Thyroid gland (tissue), 4 donors: ENCODE results near the gene MAP3K13.

Experiments used
- CTCF ChIP-seq, 6 experiments: fragments of 200-600 bp in 3 of 6; fragments of 450-650 bp in 3 of 6; sonication (generic) in 3 of 6; IDR thresholded peaks; one replicate each; pipeline ENCODE4 v1.5.1; 2016 to 2019; ENCODE audit warnings: antibody characterized with exemption in 6 of 6, mild to moderate bottlenecking in 2 of 6, inconsistent platforms in 1 of 6, moderate library complexity in 1 of 6
- POLR2A ChIP-seq, 2 donors: fragments of 450-650 bp; IDR thresholded peaks; one replicate each; pipeline ENCODE4 v1.6.1; 2017; ENCODE audit warnings: antibody characterized with exemption in 2 of 2, mild to moderate bottlenecking in 2 of 2, moderate library complexity in 1 of 2

DNA sequence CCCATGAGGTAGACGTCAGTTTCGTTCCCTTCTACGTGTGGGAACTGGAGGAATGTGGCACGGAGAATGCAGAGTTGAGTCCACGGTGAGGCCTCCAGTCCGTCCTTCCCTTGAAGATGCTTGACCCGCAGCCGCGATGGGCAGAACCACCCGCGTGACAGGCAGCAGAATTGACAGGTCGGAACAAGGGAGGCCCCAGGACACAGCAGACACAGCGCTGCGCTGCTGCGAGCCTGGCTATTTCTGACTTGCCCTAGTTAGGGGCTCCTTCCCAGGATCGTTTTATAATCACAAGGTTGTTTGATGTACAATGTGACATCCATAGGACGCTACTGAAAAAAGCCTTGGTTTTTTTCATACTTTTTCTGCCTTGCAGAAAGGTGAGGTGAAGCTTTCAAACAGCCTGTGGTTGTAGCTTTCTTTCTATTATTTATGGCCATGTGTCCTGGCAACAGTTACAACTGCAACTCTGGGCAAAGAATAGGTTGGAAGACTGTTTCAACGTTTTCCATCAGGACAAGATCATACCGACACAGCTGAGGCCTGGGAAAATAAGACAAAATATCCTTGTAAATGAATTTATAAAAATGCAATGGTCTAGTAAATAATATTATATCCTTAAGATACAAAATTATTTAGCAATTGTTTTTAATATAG is 145.5 kb downstream of the MAP3K13 start:
- TF ChIP-seq CTCF (IDR thresholded peaks at IDR 0.05) (no peak), POLR2A (IDR thresholded peaks at IDR 0.05) (no peak)
